ENCODE measurements around the gene MORN5.

The MORN5 gene

GRCh38 chr9:122192914-122193525 is 33.3 kb downstream of the MORN5 start:
- DNase-seq: no peak

- DNase-seq: no peak
These were observed 33.9 kb downstream of the MORN5 start for GRCh38 chr9:122193651-122194050.

- DNase-seq: no peak
These were observed 36.2 kb downstream of the MORN5 start for GRCh38 chr9:122195875-122196274.

GRCh38 chr9:122197426-122197825 is 37.7 kb downstream of the MORN5 start:
- peak; percentile 22 for DNase-seq

GRCh38 chr9:122197882-122198281 is 38.2 kb downstream of the MORN5 start:
- DNase-seq: no peak

GRCh38 chr9:122200960-122201595 is 41.4 kb downstream of the MORN5 start:
- DNase-seq: no peak

- DNase-seq: no peak
These were observed 41.9 kb downstream of the MORN5 start for GRCh38 chr9:122201641-122202040.

- DNase-seq: no peak
These were observed 42.4 kb downstream of the MORN5 start for GRCh38 chr9:122202111-122202510.

GRCh38 chr9:122204055-122204454 is 44.3 kb downstream of the MORN5 start:
- no peak for DNase-seq

GRCh38 chr9:122204491-122204890 is 44.8 kb downstream of the MORN5 start:
- no peak for DNase-seq

- no peak for DNase-seq
These were observed 45.5 kb downstream of the MORN5 start for GRCh38 chr9:122205176-122205575.

- no peak for DNase-seq
These were observed 46.7 kb downstream of the MORN5 start for GRCh38 chr9:122206118-122207046.

- DNase-seq: no peak
These were observed 47.4 kb downstream of the MORN5 start for GRCh38 chr9:122207096-122207495.

- DNase-seq: no peak
These were observed 49.7 kb downstream of the MORN5 start for GRCh38 chr9:122209451-122209850.

GRCh38 chr9:122212473-122213004 is 52.8 kb downstream of the MORN5 start:
- no peak for DNase-seq

GRCh38 chr9:122213102-122213588 is 53.4 kb downstream of the MORN5 start:
- DNase-seq: no peak

GRCh38 chr9:122213589-122214413 is 54.1 kb downstream of the MORN5 start:
- DNase-seq: no peak

GRCh38 chr9:122214507-122214906 is 54.8 kb downstream of the MORN5 start:
- no peak for DNase-seq

- no peak for DNase-seq
These were observed 56.0 kb downstream of the MORN5 start for GRCh38 chr9:122215663-122216062.

- DNase-seq: no peak
These were observed 56.6 kb downstream of the MORN5 start for GRCh38 chr9:122216138-122216797.

- DNase-seq: no peak
These were observed 57.2 kb downstream of the MORN5 start for GRCh38 chr9:122216798-122217418.

Measured in RPMI8226 (cell line).